Measurements from ENCODE around the gene RPP21.

GRCh38 chr6:30304002-30304401 is 41.0 kb upstream of the RPP21 start:
- TF ChIP-seq POLR2A (IDR thresholded peaks at IDR 0.05) (no peak), CTCF (IDR thresholded peaks at IDR 0.05) (no peak), EP300 (IDR thresholded peaks at IDR 0.05) (no peak)

Measured in upper lobe of left lung (tissue), 4 donors.